ENCODE results near the gene VPS13A.

DNA sequence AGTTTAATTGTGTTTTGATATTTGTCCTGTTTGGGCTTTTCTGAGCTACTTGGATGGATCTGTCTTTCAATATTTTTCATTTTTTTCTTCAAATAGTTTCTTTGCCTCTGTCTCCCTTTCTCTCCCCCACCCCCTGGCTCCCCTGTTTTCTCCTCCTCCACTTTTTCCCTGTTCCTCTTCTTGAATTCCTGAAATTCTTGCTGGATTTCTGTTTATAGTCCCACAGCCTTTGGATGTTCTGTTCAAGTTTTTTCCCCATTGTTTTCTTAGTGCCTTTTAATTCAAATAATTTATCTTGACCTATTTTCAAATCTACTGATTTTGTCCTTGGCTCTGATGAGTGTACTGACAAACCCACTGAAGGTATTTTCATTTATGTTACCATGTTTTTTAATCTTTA is 113.0 kb downstream of the VPS13A start:
- TF ChIP-seq CTCF (IDR thresholded peaks at IDR 0.05), result no peak
- TF ChIP-seq POLR2A (IDR thresholded peaks at IDR 0.05), result no peak
